Endothelial cell of umbilical vein (primary cell): ENCODE results near the gene HVCN1. TPM values are rescaled to one million over a fixed set of nuclear protein-coding genes. Genes with fewer than 3 reads are reported as not detected.

Experiments
- BruUV-seq: library from RNA; stranded (reverse); fragments of 400-500 nt; replicated peaks from 2 replicates; lab custom pipeline; 2021; lab: Mats Ljungman, UMichigan
- CTCF ChIA-PET: fragments of 300-600, 350-600 bp; sonication (Branson Sonifier 250); formaldehyde crosslinking; loops from one replicate; lab custom pipeline; 2021; ENCODE audit warnings: antibody characterized with exemption, inconsistent platforms; lab: Charles Lee
- POLR2A ChIA-PET: fragments of 300-600, 350-600 bp; sonication (Branson Sonifier 250); formaldehyde crosslinking; loops from one replicate; lab custom pipeline; 2021; ENCODE audit warnings: antibody characterized with exemption, inconsistent platforms; lab: Charles Lee
- DNase-seq: peaks from one replicate; pipeline ENCODE4 v3.0.0-alpha.2; 2011; ENCODE audit warnings: low read depth, low spot score
- FAIRE-seq: peaks from 2 replicates; lab custom pipeline; 2011; peaks lifted over from hg19 to GRCh38; lab: Jason Lieb, UNC
- H2AFZ ChIP-seq: 2 replicates; pipeline ENCODE4 v1.6.0; 2012; ENCODE audit warnings: low read depth, low read length, control low read depth, inconsistent platforms
- H3K27ac ChIP-seq: 2 replicates; pipeline ENCODE4 v1.5.1; 2011; ENCODE audit warnings: low read depth, mild to moderate bottlenecking, control low read depth, low read length, moderate library complexity; ENCODE audit not compliant: insufficient read depth
- H3K27me3 ChIP-seq, 2 experiments: 2 replicates each; pipeline versions ENCODE4 v1.6.0 to v1.6.1; 2011; ENCODE audit warnings: low read length in 2 of 2, mixed read lengths in 1 of 2; ENCODE audit not compliant: control insufficient read depth in 2 of 2, insufficient read depth in 2 of 2
- H3K36me3 ChIP-seq, 2 experiments: 2 replicates in 1 of 2; 3 replicates in 1 of 2; pipeline ENCODE4 v1.5.1; 2011; ENCODE audit warnings: low read length in 2 of 2, mild to moderate bottlenecking in 1 of 2, moderate library complexity in 1 of 2; ENCODE audit not compliant: control insufficient read depth in 2 of 2, insufficient read depth in 2 of 2; ENCODE audit errors: extremely low read depth in 1 of 2
- H3K4me1 ChIP-seq: 3 replicates; pipeline ENCODE4 v1.5.1; 2011; ENCODE audit warnings: mild to moderate bottlenecking, low read length; ENCODE audit not compliant: control insufficient read depth, insufficient read depth; ENCODE audit errors: extremely low read depth
- H3K4me2 ChIP-seq: 2 replicates; pipeline ENCODE4 v1.6.1; 2011; ENCODE audit warnings: low read length, control low read depth, mixed read lengths; ENCODE audit not compliant: insufficient read depth
- H3K4me3 ChIP-seq, 3 experiments: fragments of 200-600 bp in 1 of 3; sonication (generic), shearing (Covaris generic) in 1 of 3; replicated peaks in 1 of 3; 2 replicates each; pipeline ENCODE4 v1.5.1; 2011 to 2016; ENCODE audit warnings: control low read depth in 3 of 3, low read length in 3 of 3, mild to moderate bottlenecking in 2 of 3, inconsistent platforms in 1 of 3, low read depth in 1 of 3, moderate library complexity in 1 of 3; ENCODE audit not compliant: insufficient read depth in 1 of 3
- H3K79me2 ChIP-seq: 2 replicates; pipeline ENCODE4 v1.6.0; 2012; ENCODE audit warnings: low read length, inconsistent platforms; ENCODE audit not compliant: control insufficient read depth, insufficient read depth
- H3K9ac ChIP-seq: replicated peaks from 2 replicates; pipeline ENCODE3; 2011; ENCODE audit warnings: low read length, control low read depth; ENCODE audit not compliant: insufficient read depth; ENCODE audit errors: extremely low read depth
- H3K9me1 ChIP-seq: replicated peaks from 3 replicates; pipeline ENCODE4 v1.6.0; 2011; ENCODE audit warnings: mild to moderate bottlenecking, low read length; ENCODE audit not compliant: control insufficient read depth, insufficient read depth; ENCODE audit errors: extremely low read depth
- H3K9me3 ChIP-seq: replicated peaks from 2 replicates; pipeline ENCODE4 v1.5.1; 2012; ENCODE audit warnings: low read length, inconsistent platforms; ENCODE audit not compliant: control insufficient read depth, insufficient read depth
- H4K20me1 ChIP-seq: replicated peaks from 2 replicates; pipeline ENCODE3; 2011; ENCODE audit warnings: mild to moderate bottlenecking, low read length; ENCODE audit not compliant: control insufficient read depth, insufficient read depth; ENCODE audit errors: extremely low read depth
- CTCF ChIP-seq, 2 donors: IDR thresholded peaks; 1 replicate in 1 of 2; 2 replicates in 1 of 2; pipeline ENCODE4 v1.5.1; 2011; ENCODE audit warnings: low read length in 2 of 2, mild to moderate bottlenecking in 2 of 2, moderate library complexity in 2 of 2, control low read depth in 1 of 2, inconsistent platforms in 1 of 2, low read depth in 1 of 2; ENCODE audit not compliant: insufficient read depth in 1 of 2; ENCODE audit errors: extremely low read depth in 1 of 2
- EZH2 ChIP-seq: IDR thresholded peaks from 2 replicates; pipeline ENCODE4 v1.6.1; 2012; ENCODE audit warnings: borderline replicate concordance, low read depth, mild to moderate bottlenecking, moderate library complexity, low read length, inconsistent platforms; ENCODE audit not compliant: severe bottlenecking
- FOS ChIP-seq: IDR thresholded peaks from 2 replicates; pipeline ENCODE4 v1.6.1; 2011; ENCODE audit warnings: mild to moderate bottlenecking, low read length, moderate library complexity, borderline replicate concordance; ENCODE audit not compliant: insufficient read depth
- GATA2 ChIP-seq: IDR thresholded peaks from 2 replicates; pipeline ENCODE4 v1.7.0; 2011; ENCODE audit warnings: low read depth, mild to moderate bottlenecking, moderate library complexity, mixed read lengths, low read length; ENCODE audit not compliant: insufficient read length, insufficient read depth
- JUN ChIP-seq: IDR thresholded peaks from 2 replicates; pipeline ENCODE4 v1.6.1; 2011; ENCODE audit warnings: borderline replicate concordance, low read depth; ENCODE audit not compliant: insufficient read length, insufficient read depth
- MAX ChIP-seq: IDR thresholded peaks from 2 replicates; pipeline ENCODE4 v1.6.1; 2011; ENCODE audit not compliant: insufficient read depth, insufficient read length
- MYC ChIP-seq: IDR thresholded peaks from one replicate; pipeline ENCODE4 v1.6.1; 2011; ENCODE audit warnings: mild to moderate bottlenecking, low read depth, low read length
- POLR2A ChIP-seq: IDR thresholded peaks from 2 replicates; pipeline ENCODE4 v1.6.1; 2012; ENCODE audit warnings: low read depth, mild to moderate bottlenecking, control low read depth, low read length
- POLR2AphosphoS5 ChIP-seq: IDR thresholded peaks from 2 replicates; pipeline ENCODE4 v1.6.1; 2012; ENCODE audit warnings: low read depth, mild to moderate bottlenecking, control low read depth, low read length, moderate library complexity; ENCODE audit not compliant: insufficient read depth
- dilution Hi-C: fragments of 300-500 bp; cut with MboI; formaldehyde crosslinking; loops from one replicate; pipeline ENCODE4 v1.15.0; 2019; ENCODE audit warnings: low sequenced_read_pairs; ENCODE audit not compliant: extremely low pct_ligation_motif_present
- intact Hi-C: fragments of 100-400 bp; cut with micrococcal nuclease; formaldehyde crosslinking; loops from one replicate; pipeline ENCODE4 v1.10.0; 2022
- polyA plus RNA-seq, 4 experiments: library from polyadenylated mRNA; depleted of rRNA in 3 of 4; stranded (reverse) in 3 of 4; unstranded in 1 of 4; fragments of >200 nt; gene quantifications; 2 replicates each; pipeline versions ENCODE4 v1.2.1 to v1.2.3, GENCODE V29; 2011 to 2012; ENCODE audit warnings: missing spikeins in 1 of 4
- total RNA-seq: library from RNA; stranded (reverse); gene quantifications from 2 replicates; pipeline ENCODE4 v1.2.3, GENCODE V29; 2021

The HVCN1 gene
- total and polyA plus RNA-seq, 2 donors (not counting 3 experiments of a cell fraction or from before 2014, with no cell fraction given) = 3.7 to 8.4 TPM

- TF ChIP-seq MYC (no peak), MAX (no peak), JUN (no peak), GATA2 (no peak), POLR2A (no peak), CTCF (IDR thresholded peaks at IDR 0.05; ENCODE audit: extremely low read depth in 1 of 2, insufficient read depth in 1 of 2, low read depth in 1 of 2, low read length in 2 of 2) (no peak), EZH2 (no peak), POLR2AphosphoS5 (no peak), FOS (no peak)
- DNase-seq (no peak), FAIRE-seq (no peak)
- Histone ChIP-seq H3K9me1 (no peaks in the 10 kb centered on the region), H3K36me3 (no peaks in the 10 kb centered on the region), H3K79me2 (no peaks in the 10 kb centered on the region), H3K4me2 (no peak overlapping the region), H3K9me3 (no peaks in the 10 kb centered on the region), H3K4me1 (no peaks in the 10 kb centered on the region), H3K4me3 (no peak overlapping the region), H3K27ac (no peak overlapping the region), H2AFZ (no peak overlapping the region), H3K9ac (no peak overlapping the region), H4K20me1 (no peaks in the 10 kb centered on the region), H3K27me3 (no peaks in the 10 kb centered on the region)
- no TSS peak for BruUV-seq
- ChIA-PET POLR2A (no interaction called here), CTCF (no interaction called here)
- intact Hi-C loops = no loop called here
- dilution Hi-C loops = no loop called here
Measured at GRCh38 chr12:110670161-110670701, 18.7 kb downstream of the HVCN1 start.
